Small intestine (tissue), 7 donors: ENCODE measurements around the gene GRIK2. TPM values are rescaled to one million over a fixed set of nuclear protein-coding genes. Genes with fewer than 3 reads are reported as not detected.

Experiments used
- DNase-seq, 2 donors: peaks; one replicate each; pipeline versions ENCODE4 v3.0.0 to v3.0.0-alpha.2; 2013
- FAIRE-seq: peaks from 2 replicates; lab custom pipeline; 2012; peaks lifted over from hg19 to GRCh38; lab: Jason Lieb, UNC
- H3K27ac ChIP-seq, 3 donors: one replicate each; pipeline ENCODE4 v1.5.1; 2013; ENCODE audit warnings: low read length in 2 of 3, mild to moderate bottlenecking in 2 of 3, control low read depth in 1 of 3, inconsistent platforms in 1 of 3, low read depth in 1 of 3, moderate library complexity in 1 of 3
- H3K27me3 ChIP-seq, 3 donors: one replicate each; pipeline ENCODE4 v1.6.1; 2013; ENCODE audit warnings: low read length in 3 of 3, inconsistent platforms in 1 of 3; ENCODE audit not compliant: control insufficient read depth in 3 of 3, insufficient read depth in 3 of 3
- H3K36me3 ChIP-seq, 3 donors: one replicate each; pipeline ENCODE4 v1.6.1; 2013; ENCODE audit warnings: low read length in 3 of 3, inconsistent platforms in 1 of 3, low read depth in 1 of 3, mild to moderate bottlenecking in 1 of 3, moderate library complexity in 1 of 3; ENCODE audit not compliant: control insufficient read depth in 3 of 3, insufficient read depth in 2 of 3
- H3K4me1 ChIP-seq, 3 donors: one replicate each; pipeline ENCODE4 v1.6.1; 2013; ENCODE audit warnings: low read length in 2 of 3, inconsistent platforms in 1 of 3, low read depth in 1 of 3, mild to moderate bottlenecking in 1 of 3, moderate library complexity in 1 of 3; ENCODE audit not compliant: control insufficient read depth in 3 of 3, insufficient read depth in 2 of 3
- H3K4me3 ChIP-seq, 3 donors: one replicate each; pipeline ENCODE4 v1.5.1; 2013; ENCODE audit warnings: low read length in 3 of 3, control low read depth in 1 of 3, inconsistent platforms in 1 of 3, low read depth in 1 of 3, mild to moderate bottlenecking in 1 of 3, moderate library complexity in 1 of 3
- H3K9me3 ChIP-seq, 2 donors: one replicate each; pipeline ENCODE4 v1.6.1; 2013; ENCODE audit warnings: low read depth in 1 of 2, low read length in 1 of 2; ENCODE audit not compliant: control insufficient read depth in 2 of 2, insufficient read depth in 1 of 2
- WGBS, 3 donors: extraction: QIAGEN DNeasy Blood & Tissue Kit; methylation state at CpG; one replicate each; pipeline ENCODE4 v1.1.7; 2013; 5-methylcytosine and 5-hydroxymethylcytosine counted together
- polyA plus RNA-seq, 4 donors: library from polyadenylated mRNA; stranded (reverse) in 3 of 4; unstranded in 1 of 4; fragments of 200-250 nt in 3 of 4; fragments of 120-200 nt in 1 of 4; gene quantifications; one replicate each; pipeline versions ENCODE4 v1.2.1 to v1.2.3, GENCODE V29; 2013
- donor health status: healthy with polysubstance abuse.
- donor health status: control.
- donor health status: control.
- donor health status: Bipolar disorder and iron deficiency.
- donor health status: healthy.

GRIK2 gene
- polyA plus RNA-seq, 4 donors: 0.27 to 1.4 (median 0.54) TPM; not detected in 1

DNA sequence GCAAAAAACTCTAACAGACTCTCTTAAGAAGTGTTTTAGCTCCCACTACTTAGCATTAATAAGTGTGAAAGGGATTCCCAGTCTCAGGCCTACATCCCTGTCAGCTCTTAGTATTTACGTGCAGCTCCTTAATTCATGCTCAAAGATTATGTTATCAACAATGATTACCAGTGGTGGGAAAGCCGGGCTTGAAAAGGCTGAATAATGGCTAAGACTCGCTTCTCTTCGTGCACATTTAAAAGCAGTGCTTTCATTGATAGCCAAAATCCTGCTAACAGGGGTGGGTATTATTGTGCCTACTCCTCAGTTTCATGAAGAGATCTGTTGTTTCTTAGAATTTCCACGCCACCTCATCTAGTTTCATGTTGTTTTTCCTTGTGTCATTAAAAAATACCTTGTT, 518.8 kb downstream of the GRIK2 start:
- Histone ChIP-seq H3K4me1 (no peaks in the 10 kb centered on the region), H3K4me3 (no peak overlapping the region), H3K36me3 (no peaks in the 10 kb centered on the region), H3K9me3 (no peaks in the 10 kb centered on the region), H3K27ac (no peak overlapping the region), H3K27me3 (no peaks in the 10 kb centered on the region)
- FAIRE-seq: no peak
- DNase-seq: no peak
- WGBS, 3 donors: 50 to 75% (median 59%) methylated on average over 5 of the region's 5 CpGs

DNA sequence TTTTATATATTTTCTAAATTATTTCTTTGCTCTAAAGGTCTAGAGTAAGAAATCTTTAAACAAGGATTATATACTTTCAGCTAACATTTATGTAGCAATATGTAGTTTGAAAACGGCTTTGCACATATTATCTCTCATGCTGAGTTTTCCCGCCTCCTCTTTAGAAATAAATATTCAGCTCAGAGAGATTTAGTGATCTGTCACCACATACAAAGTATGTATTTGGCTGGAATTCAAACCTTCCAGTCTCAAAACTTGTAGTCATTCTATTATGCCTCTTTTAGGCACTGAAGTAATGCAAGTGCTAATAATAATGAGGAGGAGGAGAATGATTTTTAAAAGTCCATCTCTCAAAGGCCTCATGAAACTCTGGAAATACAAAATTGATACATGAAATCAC, 525.0 kb downstream of the GRIK2 start:
- Histone ChIP-seq H3K27ac (no peak overlapping the region), H3K9me3 (no peaks in the 10 kb centered on the region), H3K4me3 (no peak overlapping the region), H3K27me3 (no peaks in the 10 kb centered on the region), H3K4me1 (no peaks in the 10 kb centered on the region), H3K36me3 (no peaks in the 10 kb centered on the region)
- FAIRE-seq (no peak), DNase-seq (no peak)
- 53 to 82% (median 72%) methylated on average over 2 of the region's 2 CpGs for WGBS, 3 donors

DNA sequence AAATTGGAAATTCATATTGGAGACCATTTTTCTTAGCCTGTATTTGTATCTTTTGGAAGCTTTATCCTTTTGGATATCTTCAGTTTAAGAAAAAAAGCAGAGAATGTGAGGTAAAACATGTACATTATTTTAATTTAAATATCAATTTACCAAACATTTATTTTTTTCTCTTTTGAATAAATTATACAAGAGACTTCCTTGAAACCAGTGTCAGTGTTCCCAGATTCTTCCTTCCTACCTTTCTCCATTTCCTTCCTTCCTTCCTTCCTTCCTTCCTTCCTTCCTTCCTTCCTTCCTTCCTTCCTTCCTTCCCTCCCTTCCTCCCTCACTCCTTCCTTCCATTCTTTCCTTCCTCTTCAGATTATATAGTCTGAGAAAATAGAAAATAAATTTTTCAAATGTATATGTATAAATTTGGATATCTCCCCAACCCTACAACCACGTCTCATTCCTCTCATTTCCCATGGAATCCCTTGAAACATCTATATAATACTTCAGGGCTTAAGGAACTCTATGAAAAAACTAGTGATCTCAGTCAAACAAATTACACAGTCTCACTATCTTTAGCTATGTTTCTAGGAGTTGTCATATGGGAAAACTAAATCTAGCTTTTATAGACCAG, 528.4 kb downstream of the GRIK2 start:
- Histone ChIP-seq H3K27me3 (no peaks in the 10 kb centered on the region), H3K27ac (no peak overlapping the region), H3K4me1 (no peaks in the 10 kb centered on the region), H3K9me3 (no peaks in the 10 kb centered on the region), H3K4me3 (no peak overlapping the region), H3K36me3 (no peaks in the 10 kb centered on the region)
- DNase-seq (no peak), FAIRE-seq (no peak)
- WGBS, 3 donors: 45 to 78% (median 48%) methylated on average over 1 of the region's 1 CpG

DNA sequence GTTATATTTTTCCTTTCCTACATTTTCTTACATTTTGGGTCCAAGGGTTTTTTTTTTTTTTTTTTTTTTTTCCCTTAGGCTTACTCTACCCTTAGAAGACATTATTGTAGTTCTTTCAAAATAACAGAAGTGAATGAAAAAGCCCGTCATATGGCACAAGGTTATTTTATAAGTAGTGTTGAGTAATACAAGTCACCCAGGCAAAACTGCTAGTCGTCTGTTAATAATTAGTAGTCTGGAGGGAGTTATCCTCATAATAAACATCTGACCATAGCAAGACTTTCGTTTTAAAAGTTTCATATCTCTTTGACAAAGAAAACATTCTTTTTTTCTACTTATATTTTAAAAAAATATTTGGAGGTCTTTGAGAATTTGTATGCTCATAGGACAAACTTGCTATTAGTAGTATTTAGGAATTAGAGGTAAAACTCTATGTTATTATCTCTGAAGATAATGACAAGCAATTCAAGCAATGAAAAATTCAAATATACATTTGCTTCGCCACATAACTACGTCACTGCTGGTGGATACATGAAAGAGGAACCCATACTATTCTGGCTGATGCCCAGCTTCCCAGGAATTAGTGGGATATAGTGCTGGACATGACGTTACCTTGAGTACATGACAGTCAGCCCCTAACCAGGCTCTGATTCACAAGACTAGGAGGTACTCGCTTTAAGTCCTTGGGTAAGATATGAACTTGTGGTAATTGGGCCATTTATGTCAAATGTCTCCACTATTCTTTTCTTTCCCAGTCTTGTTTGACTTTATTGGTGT, 532.8 kb downstream of the GRIK2 start:
- Histone ChIP-seq H3K27ac (no peak overlapping the region), H3K4me3 (no peak overlapping the region), H3K4me1 (no peaks in the 10 kb centered on the region), H3K27me3 (no peaks in the 10 kb centered on the region), H3K36me3 (no peaks in the 10 kb centered on the region), H3K9me3 (no peaks in the 10 kb centered on the region)
- DNase-seq: no peak
- 57 to 66% (median 61%) methylated on average over 7 of the region's 7 CpGs for WGBS, 3 donors
- no peak for FAIRE-seq

DNA sequence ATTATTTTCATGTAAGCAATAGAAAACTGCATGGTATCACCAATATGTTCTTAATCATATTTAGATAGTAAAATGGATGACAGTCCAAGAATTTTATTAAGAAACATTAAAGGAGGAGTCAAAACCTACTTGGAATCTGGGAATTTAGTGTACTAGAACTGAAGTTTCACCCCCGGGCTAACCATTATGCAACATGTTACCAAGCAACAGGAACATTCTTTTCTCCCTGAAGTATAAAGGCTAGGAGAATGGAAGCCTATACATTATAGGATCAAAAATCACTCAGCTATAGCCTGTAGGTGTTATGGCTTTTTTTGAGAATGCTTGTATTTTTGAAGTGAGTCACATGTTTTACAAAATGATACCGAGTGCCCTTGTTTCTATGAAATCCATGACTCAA, 538.3 kb downstream of the GRIK2 start:
- no peaks in the 10 kb centered on the region for H3K9me3 ChIP-seq
- H3K36me3 ChIP-seq: no peaks in the 10 kb centered on the region
- no peak overlapping the region for H3K4me3 ChIP-seq
- H3K4me1 ChIP-seq: no peaks in the 10 kb centered on the region
- H3K27me3 ChIP-seq: no peaks in the 10 kb centered on the region
- no peak for DNase-seq
- 78 to 84% (median 82%) methylated on average over 2 of the region's 2 CpGs for WGBS, 3 donors
- H3K27ac ChIP-seq: no peak overlapping the region
- no peak for FAIRE-seq

DNA sequence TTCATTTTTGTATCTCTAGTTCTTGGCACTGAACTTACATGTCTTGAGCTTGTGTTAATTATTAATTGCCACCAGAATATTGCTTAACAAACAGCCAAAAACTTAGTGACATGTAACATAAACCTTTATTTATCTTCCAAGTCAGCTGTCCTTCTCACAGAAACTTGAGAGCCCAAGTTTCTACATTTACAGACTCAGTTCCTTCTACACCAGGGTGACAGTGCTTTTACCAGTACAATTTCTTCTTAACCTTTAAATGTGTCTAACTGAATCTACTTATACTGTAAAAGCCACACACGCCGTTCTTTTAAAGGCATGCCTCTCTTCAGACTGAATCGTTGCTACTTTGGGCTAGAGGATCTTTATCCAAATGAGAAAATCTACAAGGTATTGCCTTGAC, 539.2 kb downstream of the GRIK2 start:
- Histone ChIP-seq H3K27me3 (no peaks in the 10 kb centered on the region), H3K9me3 (no peaks in the 10 kb centered on the region), H3K4me1 (no peaks in the 10 kb centered on the region), H3K36me3 (no peaks in the 10 kb centered on the region), H3K4me3 (no peak overlapping the region), H3K27ac (no peak overlapping the region)
- 72 to 91% (median 79%) methylated on average over 3 of the region's 3 CpGs for WGBS, 3 donors
- FAIRE-seq (no peak), DNase-seq (no peak)

DNA sequence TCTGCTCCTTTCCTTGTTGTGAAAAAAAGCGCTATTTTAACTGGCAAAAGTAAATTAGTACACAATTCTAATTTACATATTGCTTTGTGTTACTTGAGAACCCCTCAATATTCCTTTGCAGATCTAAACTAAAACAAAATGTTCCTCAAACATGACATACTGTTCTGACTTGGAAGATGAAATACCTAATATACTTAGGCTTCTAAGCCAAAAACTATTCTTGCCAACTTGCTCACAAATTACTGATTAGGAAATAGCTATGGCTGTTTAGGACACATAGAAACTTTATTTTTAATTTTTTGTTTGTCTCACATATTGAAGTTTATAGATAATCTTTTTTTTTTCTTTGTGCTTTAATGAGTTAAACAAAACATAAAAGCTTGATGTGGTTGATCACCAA, 542.2 kb downstream of the GRIK2 start:
- FAIRE-seq (no peak), DNase-seq (no peak)
- Histone ChIP-seq H3K4me1 (no peaks in the 10 kb centered on the region), H3K4me3 (no peak overlapping the region), H3K36me3 (no peaks in the 10 kb centered on the region), H3K9me3 (no peaks in the 10 kb centered on the region), H3K27me3 (no peaks in the 10 kb centered on the region), H3K27ac (no peak overlapping the region)
- 81 to 90% (median 84%) methylated on average over 1 of the region's 1 CpG for WGBS, 3 donors

DNA sequence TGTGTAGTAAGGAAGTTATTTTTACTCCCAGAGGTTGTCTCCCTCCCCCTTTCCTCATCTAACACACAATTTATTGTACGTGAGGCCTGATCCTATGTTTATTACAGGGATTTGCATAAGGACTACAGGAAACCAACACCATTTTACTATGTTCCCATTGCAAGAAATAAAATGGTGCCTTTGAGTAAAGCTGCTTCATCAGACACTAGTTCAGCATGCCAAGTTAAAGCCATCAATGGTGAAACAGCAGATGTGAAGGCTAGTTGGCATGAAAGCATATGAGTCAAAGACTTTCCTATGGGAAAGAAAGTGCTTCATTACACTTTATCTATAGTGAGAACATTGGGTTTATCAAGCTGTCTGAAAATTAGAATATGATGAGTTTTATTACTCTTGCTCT, 543.0 kb downstream of the GRIK2 start:
- Histone ChIP-seq H3K9me3 (no peaks in the 10 kb centered on the region), H3K27ac (no peak overlapping the region), H3K36me3 (no peaks in the 10 kb centered on the region), H3K27me3 (no peaks in the 10 kb centered on the region), H3K4me1 (no peaks in the 10 kb centered on the region), H3K4me3 (no peak overlapping the region)
- no peak for FAIRE-seq
- no peak for DNase-seq
- WGBS, 3 donors: 50 to 56% (median 51%) methylated on average over 1 of the region's 1 CpG
